K562 (cell line): Measurements from ENCODE around the gene PPP1R9A. TPM values are rescaled to one million over a fixed set of nuclear protein-coding genes. Genes with fewer than 3 reads are reported as not detected.

Source experiments
- FOXK2 ChIP-seq, 2 experiments: fragments of 450-650 bp; IDR thresholded peaks in 1 of 2; conservative IDR thresholded peaks in 1 of 2; 2 replicates each; pipeline ENCODE4 v1.6.1; 2016; ENCODE audit warnings: low read depth in 2 of 2, mild to moderate bottlenecking in 1 of 2
- POLR3G ChIP-seq: IDR thresholded peaks from 2 replicates; pipeline ENCODE4 v1.6.1; 2011; ENCODE audit not compliant: insufficient read length, insufficient replicate concordance; ENCODE audit errors: extremely low read depth
- PRPF4 ChIP-seq: fragments of 200-400 bp; formaldehyde crosslinking; IDR thresholded peaks from one replicate; pipeline ENCODE4 v1.6.1; 2017; ENCODE audit warnings: low read length, low read depth, mild to moderate bottlenecking; ENCODE audit not compliant: insufficient read depth, poor library complexity, severe bottlenecking
- RERE ChIP-seq: sonication (generic); formaldehyde crosslinking; IDR thresholded peaks from 2 replicates; pipeline ENCODE4 v1.8.0; 2023; ENCODE audit warnings: missing genetic modification reagents, mild to moderate bottlenecking, borderline replicate concordance
- SP2 ChIP-seq: IDR thresholded peaks from 2 replicates; pipeline ENCODE4 v1.6.1; 2011; ENCODE audit warnings: mild to moderate bottlenecking, low read depth, low read length, moderate library complexity; ENCODE audit not compliant: poor library complexity, severe bottlenecking; ENCODE audit errors: extremely low read depth
- TAF9B ChIP-seq: fragments of 450-650 bp; IDR thresholded peaks from 2 replicates; pipeline ENCODE4 v1.6.1; 2018; ENCODE audit warnings: mild to moderate bottlenecking; ENCODE audit not compliant: partially characterized antibody
- ZNF197 ChIP-seq: fragments of 200-800 bp; sonication (Bioruptor generic); IDR thresholded peaks from 2 replicates; pipeline ENCODE4 v1.6.1; 2016; ENCODE audit warnings: low read depth, missing genetic modification characterization, missing compliant biosample characterization
- ZNF507 ChIP-seq: conservative IDR thresholded peaks from 2 replicates; pipeline ENCODE4 v1.6.1; 2017; ENCODE audit warnings: missing genetic modification characterization, missing compliant biosample characterization
- polyA plus RNA-seq, 8 experiments: library from polyadenylated mRNA; depleted of rRNA in 4 of 8; stranded (reverse) in 5 of 8; unstranded in 3 of 8; fragments of >200 nt; fragmentation: Nextera tagmentation in 2 of 8; fragmentation: Illumina TruSeq in 1 of 8; extraction: Ambion mirVana in 2 of 8; extraction: Trizol in 1 of 8; gene quantifications; 2 replicates each; pipeline versions ENCODE4 v1.2.1 to v1.2.3, GENCODE V29; 2011 to 2014; ENCODE audit warnings: inconsistent platforms in 1 of 8, missing spikeins in 1 of 8
- total RNA-seq, 7 experiments: library from RNA; depleted of rRNA in 6 of 7; stranded (reverse); fragments of >200 nt in 6 of 7; fragmentation: Illumina TruSeq in 2 of 7; extraction: Trizol in 2 of 7; gene quantifications; 2 replicates each; pipeline versions ENCODE4 v1.2.1 to v1.2.3, GENCODE V29; 2011 to 2021; ENCODE audit warnings: low replicate concordance in 1 of 7
- TF ChIP-seq, protein P1 (sequence below): fragments of 450-650 bp; IDR thresholded peaks from 2 replicates; pipeline ENCODE4 v1.6.1; 2018; ENCODE audit warnings: mild to moderate bottlenecking, low read depth; ENCODE audit not compliant: partially characterized antibody
- TF ChIP-seq, protein P2 (sequence below): fragments of 450-650 bp; conservative IDR thresholded peaks from 2 replicates; pipeline ENCODE4 v1.6.1; 2016; ENCODE audit warnings: missing genetic modification characterization, low read depth, mild to moderate bottlenecking, missing compliant biosample characterization, moderate library complexity

Gene PPP1R9A
- total and polyA plus RNA-seq, 9 of the 15 experiments (the other 6 are each of a cell fraction or from before 2014, with no cell fraction given), result 0.24 TPM; not detected in 8

DNA sequence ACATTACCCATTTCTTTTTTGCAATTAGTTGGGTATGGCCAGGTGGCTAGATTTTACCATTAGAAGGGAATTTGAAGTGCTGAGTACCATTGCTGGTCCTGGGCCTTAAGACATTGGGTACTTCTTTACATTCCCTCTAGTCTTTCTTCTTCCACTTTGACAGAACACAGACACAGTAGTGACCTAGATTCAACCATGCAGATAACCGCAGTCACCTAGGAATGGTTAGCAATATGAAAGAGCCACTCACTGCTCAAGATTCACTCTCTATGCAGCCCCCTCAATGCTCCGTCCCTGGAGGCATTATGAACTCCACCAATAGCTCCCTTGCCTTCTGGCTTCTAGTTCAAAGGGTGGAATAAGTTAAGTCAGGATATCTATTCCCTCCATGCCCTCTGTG is 433.1 kb downstream of the PPP1R9A start (continued):
- TF ChIP-seq, protein P1, sequence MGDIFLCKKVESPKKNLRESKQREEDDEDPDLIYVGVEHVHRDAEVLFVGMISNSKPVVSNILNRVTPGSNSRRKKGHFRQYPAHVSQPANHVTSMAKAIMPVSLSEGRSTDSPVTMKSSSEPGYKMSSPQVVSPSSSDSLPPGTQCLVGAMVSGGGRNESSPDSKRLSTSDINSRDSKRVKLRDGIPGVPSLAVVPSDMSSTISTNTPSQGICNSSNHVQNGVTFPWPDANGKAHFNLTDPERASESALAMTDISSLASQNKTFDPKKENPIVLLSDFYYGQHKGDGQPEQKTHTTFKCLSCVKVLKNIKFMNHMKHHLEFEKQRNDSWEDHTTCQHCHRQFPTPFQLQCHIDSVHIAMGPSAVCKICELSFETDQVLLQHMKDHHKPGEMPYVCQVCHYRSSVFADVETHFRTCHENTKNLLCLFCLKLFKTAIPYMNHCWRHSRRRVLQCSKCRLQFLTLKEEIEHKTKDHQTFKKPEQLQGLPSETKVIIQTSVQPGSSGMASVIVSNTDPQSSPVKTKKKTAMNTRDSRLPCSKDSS, result no peak
- TF ChIP-seq SP2 (no peak), ZNF507 (no peak), ZNF197 (no peak), FOXK2 (conservative IDR thresholded peaks at IDR 0.05 in 1 of 2, IDR thresholded peaks at IDR 0.05 in 1 of 2; ENCODE audit: low read depth in 2 of 2) (no peak), RERE (CRISPR knock-in tag) (no peak), POLR3G (no peak), TAF9B (no peak), PRPF4 (no peak)
- TF ChIP-seq, protein P2, sequence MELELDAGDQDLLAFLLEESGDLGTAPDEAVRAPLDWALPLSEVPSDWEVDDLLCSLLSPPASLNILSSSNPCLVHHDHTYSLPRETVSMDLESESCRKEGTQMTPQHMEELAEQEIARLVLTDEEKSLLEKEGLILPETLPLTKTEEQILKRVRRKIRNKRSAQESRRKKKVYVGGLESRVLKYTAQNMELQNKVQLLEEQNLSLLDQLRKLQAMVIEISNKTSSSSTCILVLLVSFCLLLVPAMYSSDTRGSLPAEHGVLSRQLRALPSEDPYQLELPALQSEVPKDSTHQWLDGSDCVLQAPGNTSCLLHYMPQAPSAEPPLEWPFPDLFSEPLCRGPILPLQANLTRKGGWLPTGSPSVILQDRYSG (tag), result no peak
